HG03460 (cell line): Measurements from ENCODE around the gene MARCKSL1.

Source experiments
- ATAC-seq: cut with Tn5 transposase; IDR thresholded peaks from one replicate; pipeline ENCODE4 v1.9.1; 2021; ENCODE audit not compliant: unreplicated experiment

Gene MARCKSL1

DNA sequence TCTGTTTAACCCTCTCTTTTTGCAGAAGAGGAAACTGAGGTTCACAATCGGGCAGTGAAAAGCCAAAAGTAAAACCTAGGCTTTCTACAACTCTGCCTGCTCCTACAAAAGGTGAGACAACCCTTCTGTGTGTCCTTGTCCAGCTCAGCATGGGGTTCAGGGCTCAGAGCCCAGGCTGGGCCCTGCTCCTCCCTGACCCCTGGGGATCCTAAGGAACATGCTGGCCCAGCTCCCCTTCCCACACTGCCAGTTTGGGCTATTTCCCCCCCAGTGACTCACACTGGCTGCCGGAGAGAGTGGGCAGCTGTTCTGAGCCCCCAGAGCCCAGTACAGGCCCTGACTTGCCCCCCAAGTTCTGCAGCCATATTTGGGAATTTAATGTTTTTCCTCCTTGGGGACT lies 17.4 kb upstream of the MARCKSL1 start:
- ATAC-seq, result no peak

DNA sequence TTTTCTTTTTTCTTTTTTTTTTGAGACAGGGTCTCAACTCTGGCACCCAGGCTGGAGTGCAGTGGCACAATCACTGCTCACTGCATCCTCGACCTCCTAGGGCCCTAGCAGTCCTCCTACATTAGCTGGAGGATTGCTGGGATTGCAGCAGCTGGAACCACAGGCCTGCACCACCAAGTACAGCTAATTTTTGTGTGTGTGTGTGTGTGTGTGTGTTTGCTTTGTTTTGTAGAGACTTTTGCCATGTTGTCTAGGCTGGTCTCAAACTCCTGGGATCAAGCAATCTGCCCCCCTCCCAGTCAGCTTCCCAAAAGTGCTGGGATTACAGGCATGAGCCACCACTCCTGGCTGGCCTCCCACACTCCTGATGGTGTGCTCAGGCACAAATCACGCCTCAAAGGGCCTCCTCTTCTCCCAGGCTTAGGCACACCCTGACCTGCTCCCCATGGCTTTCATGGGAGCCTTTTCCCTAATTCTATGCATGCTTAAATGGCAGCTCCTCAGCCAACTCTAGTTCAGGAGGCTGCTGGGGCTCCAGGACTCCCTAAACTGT lies 16.9 kb upstream of the MARCKSL1 start:
- no peak for ATAC-seq

DNA sequence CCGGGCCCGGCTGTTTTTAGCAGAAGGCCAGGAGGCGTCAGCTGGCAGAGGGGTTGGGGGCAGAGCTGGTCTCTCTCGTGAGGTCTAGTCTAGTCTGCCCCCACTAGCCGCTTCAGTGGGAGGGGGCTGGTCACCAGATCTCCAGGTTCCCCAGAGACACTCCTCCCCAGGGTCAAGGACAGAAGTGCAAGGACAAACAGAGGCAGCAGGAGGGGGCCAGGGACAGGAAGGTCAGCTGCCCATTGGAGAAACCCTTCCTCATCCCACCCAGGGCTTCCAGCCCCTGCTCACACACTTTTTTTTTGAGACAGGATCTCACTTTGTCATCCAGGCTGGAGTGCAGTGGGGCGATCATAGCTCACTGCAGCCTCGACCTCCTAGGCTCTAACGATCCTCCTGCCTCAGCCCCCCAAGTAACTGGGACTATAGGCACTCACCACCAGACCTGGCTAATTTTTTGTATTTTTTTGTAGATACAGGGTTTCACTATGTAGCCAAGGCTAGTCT lies 16.3 kb upstream of the MARCKSL1 start:
- ATAC-seq, result no peak

DNA sequence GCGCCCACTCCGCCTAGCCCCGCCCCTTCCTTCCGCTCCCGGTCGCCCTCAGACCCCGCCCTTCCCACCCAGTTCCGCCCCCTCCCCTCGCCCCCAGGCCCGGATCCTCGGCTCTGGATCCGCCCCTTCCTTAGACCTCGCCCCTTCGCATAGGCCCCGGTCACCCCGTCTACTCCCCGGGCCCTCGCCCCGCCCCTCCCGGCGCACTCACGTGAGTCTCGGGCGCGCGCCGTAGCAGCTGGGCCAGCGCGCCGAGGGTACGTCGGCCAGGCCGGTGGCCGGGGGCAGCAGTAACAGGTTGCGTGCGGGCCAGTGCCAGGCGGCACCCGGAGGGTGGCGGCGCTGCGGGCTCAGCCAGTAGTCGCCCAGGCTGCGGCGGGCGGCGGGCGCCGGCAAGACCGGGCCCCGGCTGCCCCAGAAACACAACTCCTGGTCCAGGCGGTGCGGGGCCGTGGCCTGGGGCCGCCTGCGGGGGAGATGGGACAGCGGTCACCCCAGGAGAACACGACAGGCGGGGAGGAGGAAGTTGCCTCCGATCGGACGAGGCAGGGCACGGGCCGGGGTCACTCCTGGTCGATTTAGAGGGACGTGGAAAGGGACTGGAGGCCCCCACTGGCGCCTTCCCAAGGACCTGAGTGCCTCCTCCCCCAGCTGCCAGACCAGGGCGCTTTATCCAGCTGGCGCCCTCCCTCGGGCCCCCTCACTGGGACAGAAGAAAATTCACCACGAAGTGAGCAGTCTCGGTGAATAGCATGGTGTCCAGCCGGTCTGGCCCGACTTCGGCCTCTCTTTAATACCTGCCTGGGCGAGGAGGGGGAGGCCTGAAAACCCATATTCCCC lies 15.6 kb upstream of the MARCKSL1 start:
- ATAC-seq, result peak; percentile 73

DNA sequence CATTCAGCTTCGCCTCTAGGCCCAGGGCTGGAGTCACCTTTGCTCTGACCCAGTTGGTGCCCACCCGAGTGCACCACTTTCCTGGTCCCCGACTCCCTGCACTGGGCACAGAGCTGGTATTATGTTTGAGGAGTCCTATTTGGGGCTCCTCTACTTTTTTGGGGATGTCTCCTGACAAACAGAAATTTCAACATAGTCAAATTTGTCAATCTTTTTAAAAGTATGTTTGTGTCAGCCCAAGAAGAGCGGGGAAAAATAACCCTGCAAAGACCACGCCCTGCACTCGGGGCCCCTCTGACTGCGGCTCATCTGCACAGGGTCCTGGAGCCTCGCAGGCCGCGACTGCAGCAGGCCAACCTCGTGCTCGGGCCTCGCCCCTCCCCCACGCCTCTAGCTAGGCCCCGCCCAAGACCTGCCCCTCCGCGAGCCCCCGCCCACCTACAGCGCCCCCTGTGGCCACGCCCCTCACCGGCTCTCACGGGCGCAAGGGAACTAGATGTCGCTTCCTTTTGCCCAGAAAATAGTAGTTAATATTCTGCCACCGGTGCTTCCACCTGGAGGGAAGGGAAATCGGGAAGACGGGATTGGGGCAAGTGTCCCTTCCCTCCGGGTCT lies 14.9 kb upstream of the MARCKSL1 start:
- peak; percentile 43 for ATAC-seq

DNA sequence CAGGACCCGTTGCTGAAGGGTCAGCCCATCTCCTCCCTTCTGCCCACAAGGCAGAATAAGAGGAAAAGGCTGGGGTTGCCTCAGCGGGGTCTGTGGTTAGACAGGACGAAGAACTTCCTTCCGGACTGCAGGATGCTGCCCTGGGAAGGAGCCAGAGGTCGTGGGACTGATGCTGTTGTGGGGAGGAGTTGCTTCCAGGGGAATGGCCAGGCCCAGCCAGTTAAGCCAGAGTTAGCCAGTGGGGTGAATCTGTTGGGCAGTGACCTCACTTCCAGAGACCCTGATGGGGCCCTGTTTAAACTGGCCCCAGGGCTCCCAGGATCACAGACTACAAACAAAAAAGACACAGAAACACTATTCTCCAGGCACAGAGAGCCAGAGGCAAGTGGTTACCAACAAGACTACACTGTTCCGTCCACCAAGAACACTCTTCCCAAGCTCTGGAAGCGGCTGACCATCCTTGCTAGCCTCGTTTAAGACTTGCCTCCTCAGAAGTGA lies 13.2 kb upstream of the MARCKSL1 start:
- ATAC-seq, result no peak

DNA sequence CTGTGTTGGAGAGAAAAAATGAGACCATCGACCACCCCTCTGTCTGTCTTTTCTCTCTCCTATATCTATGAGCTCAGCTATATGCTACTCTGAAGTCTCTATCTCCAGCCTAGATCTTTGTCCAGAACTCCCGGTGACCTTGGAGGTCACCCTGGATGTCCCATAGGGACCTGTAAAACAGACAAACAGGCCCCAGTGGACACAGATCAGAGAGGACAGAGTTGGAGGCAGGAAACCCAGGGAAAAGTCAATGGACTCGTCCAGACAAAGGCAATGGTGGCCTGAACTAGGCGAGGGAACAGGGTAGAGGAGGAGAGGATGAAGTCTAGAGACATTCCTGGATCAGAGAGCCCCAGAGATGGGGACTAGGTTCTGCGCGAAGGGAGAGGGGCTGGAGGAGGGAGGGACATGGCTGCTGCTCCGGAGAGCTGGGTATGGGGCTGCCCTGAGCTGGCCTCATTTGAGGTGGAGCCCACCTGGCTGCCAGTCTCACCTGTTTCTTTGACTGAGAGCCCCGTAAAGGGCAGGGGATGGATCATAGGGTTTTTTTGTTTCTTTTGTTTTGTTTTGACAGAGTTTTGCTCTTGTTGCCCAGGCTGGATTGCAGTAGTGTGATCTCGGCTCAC lies 10.6 kb upstream of the MARCKSL1 start:
- no peak for ATAC-seq

DNA sequence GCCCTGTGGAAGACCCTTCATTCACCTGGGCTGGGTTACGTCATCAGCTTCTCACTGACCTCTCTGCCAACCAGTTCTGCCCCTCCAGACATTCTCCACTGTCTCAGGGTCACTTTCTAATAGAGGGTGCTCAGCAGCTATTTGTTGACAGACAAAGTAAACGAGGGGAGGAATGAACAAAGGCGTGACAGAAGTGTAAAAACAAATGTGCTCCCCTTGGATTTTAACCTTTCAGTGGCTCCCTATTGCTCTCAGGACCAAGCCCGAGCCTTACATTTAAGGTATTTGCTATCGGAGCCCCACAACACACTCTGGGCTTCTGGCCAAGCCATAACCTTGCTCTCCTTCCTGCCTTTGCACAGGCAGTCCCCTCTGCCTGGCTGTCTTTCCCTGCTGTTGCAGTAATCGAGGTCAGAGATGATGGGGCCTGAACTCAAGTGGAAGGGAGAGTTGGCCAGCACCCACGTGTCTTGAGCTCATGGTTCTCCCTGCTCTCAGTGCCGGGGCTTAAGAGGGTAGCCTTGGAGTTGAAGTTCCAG lies 9.3 kb upstream of the MARCKSL1 start:
- ATAC-seq, result no peak

DNA sequence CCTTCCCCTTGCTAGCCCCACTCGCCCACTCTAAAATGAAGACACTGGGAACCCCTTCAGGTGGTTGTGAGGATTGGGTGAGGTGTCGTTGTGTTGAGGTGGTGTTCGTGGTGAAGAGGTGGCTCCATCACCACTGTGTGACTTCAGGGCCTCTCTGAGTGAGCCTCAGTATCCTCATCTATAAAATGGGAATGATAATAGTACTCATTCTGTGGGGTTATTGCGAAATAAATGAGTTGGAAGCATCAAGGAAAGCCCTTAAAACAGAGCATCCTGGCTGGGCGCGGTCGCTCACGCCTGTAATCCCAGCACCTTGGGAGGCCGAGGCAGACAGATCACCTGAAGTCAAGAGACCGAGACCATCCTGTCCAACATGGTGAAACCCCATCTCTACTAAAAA lies 6.7 kb upstream of the MARCKSL1 start:
- ATAC-seq, result no peak

DNA sequence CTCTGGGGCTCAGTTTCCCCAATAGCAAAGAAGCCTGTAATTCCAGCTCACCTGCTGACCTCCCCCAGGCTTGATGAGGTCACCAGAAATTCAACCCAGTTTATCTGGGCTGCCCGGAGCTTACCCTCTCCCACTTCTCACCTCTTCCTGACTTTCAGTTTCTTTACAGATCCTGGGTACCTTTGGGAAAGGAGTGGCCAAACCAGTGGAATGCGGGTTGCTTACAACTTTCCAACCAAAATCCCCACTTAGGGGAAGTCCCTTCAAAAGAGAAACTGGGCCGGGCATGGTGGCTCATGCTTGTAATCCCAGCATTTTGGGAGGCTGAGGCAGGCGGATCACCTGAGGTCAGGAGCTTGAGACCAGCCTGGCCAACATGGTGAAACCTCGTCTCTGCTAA lies 5.9 kb upstream of the MARCKSL1 start:
- no peak for ATAC-seq

DNA sequence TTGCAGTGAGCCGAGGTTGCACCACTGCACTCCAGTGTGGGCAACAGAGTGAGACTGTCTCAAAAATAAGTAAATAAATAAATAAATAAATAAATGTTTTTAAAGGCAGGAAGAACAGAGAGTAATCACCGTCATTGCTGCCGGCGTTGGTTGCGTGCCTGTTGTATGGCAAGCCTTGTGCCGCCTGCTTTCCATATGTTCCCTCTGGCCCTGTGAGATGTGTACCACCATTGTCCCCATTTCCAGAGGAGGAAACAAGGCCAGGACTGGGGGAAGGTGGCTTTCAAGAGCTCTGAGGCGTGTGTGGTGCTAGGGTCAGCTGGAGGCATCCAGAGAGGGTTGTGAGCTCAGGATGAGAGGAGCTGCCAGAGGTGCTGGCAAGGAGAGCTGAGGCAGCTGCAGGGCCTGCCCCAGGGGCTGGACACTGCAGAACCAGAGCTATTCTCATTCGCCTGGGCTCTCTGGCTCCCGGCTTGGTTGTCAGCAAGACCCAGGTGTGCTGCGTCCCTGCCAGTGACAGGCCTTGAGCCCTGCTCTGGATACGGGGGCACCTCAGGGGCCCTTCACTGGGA lies 5.2 kb upstream of the MARCKSL1 start:
- no peak for ATAC-seq

DNA sequence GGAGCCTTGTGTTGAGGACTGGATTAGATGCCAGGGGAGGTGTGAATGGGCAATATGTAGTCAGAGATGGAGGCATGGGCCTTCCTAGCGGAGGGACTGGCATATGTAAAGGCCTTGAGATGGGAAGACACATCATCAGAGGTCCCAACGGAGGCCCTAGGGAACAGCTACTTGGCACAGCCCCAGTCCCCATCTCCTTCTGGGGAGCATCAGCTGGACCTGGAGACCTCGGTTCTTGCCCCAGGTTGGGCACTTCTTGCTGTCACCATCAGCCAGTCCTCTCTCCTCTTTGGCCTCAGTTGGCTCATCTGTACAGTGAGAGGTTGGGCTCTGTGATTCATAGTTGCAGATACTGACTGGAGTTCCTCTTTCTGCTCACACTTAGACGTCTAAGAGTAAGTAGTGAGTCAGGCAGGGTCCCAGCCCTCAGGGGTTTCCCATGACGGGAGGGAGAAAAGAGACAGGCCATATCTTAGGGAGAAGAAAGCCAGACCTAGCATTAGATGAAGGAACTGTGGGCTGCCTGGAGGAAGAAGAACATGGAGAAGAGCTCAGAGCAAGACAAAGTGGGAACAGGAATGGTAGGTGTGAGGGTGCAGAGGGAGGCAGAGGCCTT lies 3.4 kb upstream of the MARCKSL1 start:
- no peak for ATAC-seq

DNA sequence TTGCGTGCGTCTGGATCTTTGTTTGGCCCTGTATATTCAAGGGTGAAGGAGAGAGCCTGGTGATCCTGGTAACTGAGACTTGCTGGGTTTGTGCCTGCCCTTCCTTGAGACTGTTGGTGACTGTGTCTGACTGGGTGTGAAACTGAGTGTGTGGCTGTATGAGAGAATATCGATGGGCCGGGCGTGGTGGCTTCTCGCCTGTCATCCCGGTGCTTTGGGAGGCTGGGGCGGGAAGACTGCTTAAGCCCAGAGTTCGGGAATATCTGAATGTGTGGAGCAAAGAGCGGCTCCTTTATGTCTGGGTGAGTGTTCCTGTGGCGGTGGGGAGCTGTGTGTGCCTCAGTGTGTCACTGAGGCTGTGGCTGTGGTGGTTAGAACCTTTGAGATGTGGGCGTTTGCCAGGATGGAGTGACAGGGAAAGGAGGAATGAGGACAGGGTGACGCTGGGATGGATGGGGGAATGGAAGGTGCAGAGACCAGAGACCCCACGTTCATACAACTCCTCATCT lies 2.7 kb upstream of the MARCKSL1 start:
- ATAC-seq, result no peak

DNA sequence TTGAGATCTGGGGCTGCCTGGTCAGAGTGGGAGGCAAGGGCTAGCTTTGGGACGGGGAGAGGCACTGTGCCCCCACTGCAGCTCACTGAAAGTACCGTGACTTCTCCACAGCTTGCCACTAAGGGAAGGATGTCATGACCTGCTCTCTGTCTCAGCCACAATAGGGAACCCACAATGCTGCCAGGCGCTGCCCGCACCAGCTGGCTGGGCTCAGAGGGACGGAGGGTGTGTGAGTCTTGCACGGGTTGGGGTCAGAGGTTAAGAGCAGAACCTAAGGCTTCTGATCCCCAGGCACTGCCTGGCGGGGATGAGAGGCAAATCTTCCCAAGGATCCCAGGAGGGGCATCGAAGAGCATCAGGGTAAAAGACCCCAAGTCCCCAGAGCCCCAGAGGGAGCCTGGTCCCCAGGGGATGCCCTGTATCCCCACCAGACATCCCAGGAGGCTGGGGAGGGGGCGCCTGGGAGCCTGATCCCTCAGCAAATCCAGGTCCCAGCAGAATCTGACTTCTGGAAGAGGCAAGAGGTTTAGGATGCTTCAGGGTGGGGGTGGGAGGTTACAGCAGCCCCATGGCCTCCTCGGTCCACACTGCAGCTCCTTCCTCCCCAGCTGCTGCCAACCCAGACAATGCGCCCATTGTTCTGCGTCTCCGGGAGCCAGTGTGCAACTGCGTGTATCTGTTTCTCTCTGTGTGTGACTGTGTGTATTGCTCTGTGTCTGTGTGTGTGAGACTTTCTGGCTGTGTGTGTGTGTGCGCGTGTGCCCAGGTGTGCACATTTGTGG lies 2.0 kb upstream of the MARCKSL1 start:
- ATAC-seq, result no peak

DNA sequence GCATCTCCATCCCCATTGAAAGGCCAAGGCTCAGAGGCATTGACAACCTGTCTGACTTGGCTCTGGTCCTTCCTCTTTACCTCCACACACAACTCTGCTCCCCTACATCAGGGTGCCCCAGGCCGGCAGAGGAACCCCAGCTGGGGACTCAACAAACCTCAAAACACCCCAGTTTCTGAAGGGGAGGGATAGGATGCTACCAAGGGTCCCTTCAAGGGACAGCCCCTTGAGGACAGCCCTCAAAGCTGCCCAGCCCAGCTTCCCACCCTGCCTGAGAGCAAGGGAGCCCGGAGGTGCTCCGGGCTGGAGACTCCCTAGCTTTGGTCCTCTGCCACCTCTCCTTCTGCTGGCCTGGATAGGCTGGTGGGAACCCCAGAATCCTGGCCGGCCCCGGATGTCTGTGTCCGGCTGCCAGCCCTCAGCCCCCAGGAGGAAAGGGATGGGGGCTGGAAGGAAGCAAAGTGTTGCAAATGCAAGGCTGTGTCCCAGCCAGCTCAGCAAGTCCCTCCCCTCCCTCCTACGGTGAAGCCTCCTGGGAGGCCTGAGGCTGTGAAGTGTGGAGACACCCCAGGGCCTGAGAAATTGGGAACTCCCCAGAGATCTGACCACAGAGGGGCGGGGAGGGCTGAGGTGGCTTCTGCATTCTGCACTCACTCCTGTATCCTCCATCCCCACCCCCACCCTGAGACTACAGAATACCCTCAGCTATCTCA lies 1.1 kb upstream of the MARCKSL1 start:
- no peak for ATAC-seq

DNA sequence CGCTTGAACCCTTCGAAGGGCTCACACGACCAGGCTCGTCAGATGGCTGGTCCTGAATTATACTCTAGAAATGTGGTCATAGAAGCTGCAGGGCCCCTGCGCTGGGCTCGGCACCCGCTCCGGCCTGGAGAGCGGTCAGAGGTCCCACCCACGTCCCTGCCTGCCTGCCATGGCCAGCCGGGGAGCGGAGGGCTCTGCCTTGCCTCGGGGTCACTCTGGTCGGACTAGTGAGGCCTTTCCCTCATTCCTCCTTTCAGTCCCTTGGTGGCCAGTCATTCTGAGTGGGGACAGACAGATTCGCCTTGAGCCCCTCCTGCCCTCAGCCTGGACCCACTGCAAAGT lies 529 bp upstream of the MARCKSL1 start:
- no peak for ATAC-seq

DNA sequence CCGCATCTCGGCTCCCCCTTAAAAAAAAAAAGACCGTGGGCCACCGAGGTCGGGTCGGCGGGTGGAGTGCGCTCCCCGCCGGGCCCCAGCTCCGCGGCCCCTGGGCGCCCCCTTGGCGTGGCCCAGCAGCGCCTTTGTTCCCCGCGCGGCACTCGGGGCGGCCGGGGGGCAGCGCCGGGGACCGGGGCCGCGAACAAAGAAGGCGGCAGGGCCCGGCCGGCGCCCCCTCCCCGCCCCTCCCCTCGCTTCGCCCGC lies 571 bp downstream of the MARCKSL1 start:
- ATAC-seq, result no peak

DNA sequence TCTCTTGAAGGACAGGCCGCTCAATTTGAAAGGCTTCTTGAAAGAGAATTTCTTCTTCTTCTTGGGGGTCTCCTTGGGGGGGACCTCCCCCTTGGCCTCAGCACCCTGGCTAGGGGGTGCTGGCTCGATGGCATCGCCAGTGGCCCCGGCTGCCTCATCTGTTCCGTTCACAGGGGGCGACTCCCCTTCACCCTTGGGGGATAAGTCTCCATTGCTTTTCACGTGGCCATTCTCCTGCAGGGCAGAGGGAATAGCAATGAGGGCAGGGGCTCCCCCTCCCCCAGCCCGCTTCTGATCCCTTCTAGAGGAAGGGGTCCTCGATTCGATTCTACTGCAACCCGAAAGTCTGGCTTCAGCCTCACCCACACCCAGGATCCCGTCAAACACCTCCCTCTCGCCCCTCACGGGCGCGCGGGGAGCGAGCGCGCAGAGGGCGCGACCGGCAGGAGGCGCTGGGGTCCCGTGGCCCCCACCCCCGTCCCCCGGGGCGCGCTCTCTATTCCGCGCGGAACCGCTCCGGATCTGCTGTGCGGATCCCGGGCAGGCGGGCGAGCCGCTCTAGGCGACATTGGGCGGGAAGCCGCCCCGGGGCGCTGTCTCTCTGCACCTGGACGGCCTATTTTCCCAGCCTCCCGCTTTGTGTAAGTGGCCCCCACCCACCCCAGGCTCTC lies 1.0 kb downstream of the MARCKSL1 start:
- ATAC-seq, result no peak
